Measurements from ENCODE around the gene SAG. TPM values are rescaled to one million over a fixed set of nuclear protein-coding genes. Genes with fewer than 3 reads are reported as not detected.

The SAG gene
- total and polyA plus RNA-seq, 2 of the 13 experiments (the other 11 are each of a cell fraction or from before 2014, with no cell fraction given) = not detected

DNA sequence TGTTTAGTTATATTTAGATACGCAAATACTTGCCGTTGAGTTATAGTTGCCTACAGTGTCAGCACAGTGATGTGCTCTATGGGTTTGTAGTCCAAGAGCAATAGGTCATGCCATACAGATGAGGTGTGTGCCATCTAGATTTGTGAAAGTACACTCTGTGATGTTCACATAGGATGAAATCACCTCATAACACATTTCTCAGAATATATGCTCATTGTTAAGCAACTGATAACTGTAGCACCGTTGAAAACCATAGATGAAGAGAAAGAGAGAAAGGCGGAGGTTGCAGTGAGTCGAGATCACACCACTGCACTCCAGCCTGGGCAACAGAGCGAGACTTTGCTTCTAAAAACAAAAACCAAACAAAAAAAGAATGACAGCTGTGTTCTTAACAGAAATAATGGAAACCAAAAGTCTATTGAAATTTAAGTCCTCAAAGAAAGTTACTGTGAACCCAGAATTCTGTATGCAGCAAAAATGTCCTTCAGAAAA is 56.2 kb downstream of the SAG start:
- CTCF ChIA-PET (ENCODE audit: low intra/inter-chr PET ratio, low total read pairs) = no interaction called here
- Histone ChIP-seq H3K9ac (ENCODE audit: insufficient read depth, low read depth, low read length) (no peak overlapping the region), H3K27me3 (ENCODE audit: control insufficient read depth in 1 of 2, insufficient read depth in 2 of 2, low read length in 2 of 2) (no peaks in the 10 kb centered on the region), H3K9me3 (ENCODE audit: low read length) (peaks cover 4% of the 10 kb centered on the region; the same call in 1 of the 2 replicates), H4K20me1 (ENCODE audit: insufficient read depth, low read length) (no peaks in the 10 kb centered on the region; the same call in 1 of the 2 replicates), H3K4me1 (ENCODE audit: insufficient read depth, low read length) (peaks cover 30% of the 10 kb centered on the region), H3K79me2 (ENCODE audit: insufficient read depth, low read length) (peaks cover 55% of the 10 kb centered on the region), H2AFZ (ENCODE audit: low read length) (no peak overlapping the region), H3K36me3 (replicated peaks in 1 of 2; ENCODE audit: control insufficient read depth in 1 of 2, insufficient read depth in 2 of 2, low read length in 2 of 2) (peaks cover 2 to 7% of the 10 kb centered on the region in 2 experiments; a peak in 4 of 5 replicates), H3K27ac (ENCODE audit: extremely low read length, insufficient read depth, low read length) (no peak overlapping the region), H3K4me2 (ENCODE audit: low read depth, low read length) (no peak overlapping the region), H3K4me3 (replicated peaks in 1 of 3; ENCODE audit: insufficient read depth in 1 of 3, low read depth in 2 of 3, low read length in 3 of 3) (no peak overlapping the region)
- POLR2A ChIA-PET = no interaction called here
- WGBS (ENCODE audit: low lambda C conversion rate) = 93% methylated on average over 6 of the region's 6 CpGs
- peak; percentile 48; the same call in 1 of the 2 replicates for TF ChIP-seq ZNF317 (CRISPR knock-in tag; IDR thresholded peaks at IDR 0.05)
- no peak for TF ChIP-seq ARHGAP35 (CRISPR knock-in tag; IDR thresholded peaks at IDR 0.05; ENCODE audit: borderline replicate concordance)
- BruUV-seq (replicated peaks) = no TSS peak
- intact Hi-C loops (cut with micrococcal nuclease; ENCODE audit: unreplicated experiment) = no loop called here
- ATAC-seq = no peak
- DNase-seq (ENCODE audit: low spot score) = no peak
- in situ Hi-C loops (cut with HindIII; ENCODE audit: extremely low pct_ligation_motif_present, low pct_unique_long_range_greater_than_20kb) = no loop called here
- no peak for FAIRE-seq

DNA sequence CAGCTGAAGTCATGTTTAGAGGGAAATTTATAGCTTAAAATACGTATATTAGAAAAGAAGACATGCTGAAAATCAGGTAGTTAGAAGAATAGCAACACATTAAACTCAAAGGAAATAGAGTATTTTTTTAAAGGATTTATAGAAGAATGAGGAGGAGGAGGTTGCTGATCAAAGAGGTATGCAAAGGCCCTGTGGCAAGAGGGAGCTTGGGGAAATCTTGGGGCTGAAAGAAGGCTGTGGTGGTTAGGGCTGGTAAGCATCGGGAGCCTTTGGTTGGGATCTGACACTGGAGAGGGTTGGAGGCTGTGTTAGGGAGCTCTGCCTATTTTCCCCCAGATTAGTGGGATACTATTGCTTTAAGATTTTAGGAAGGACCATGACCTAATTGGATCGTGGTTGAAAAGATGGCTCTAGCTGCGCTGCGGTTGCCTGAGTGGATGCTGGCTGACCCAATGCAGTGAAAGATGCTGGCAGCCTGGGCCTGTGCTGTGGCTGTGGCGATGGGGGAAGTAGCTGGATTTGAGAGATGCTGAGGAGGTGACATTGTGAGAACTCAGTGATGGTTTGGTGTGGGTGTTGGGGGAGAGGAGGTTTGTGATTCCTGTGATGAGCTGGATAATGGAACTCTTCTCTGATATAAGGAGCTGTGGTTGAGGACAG is 58.4 kb downstream of the SAG start:
- Histone ChIP-seq H3K9ac (ENCODE audit: insufficient read depth, low read depth, low read length) (no peak overlapping the region), H3K79me2 (ENCODE audit: insufficient read depth, low read length) (peaks cover 37% of the 10 kb centered on the region), H4K20me1 (ENCODE audit: insufficient read depth, low read length) (no peaks in the 10 kb centered on the region), H3K4me2 (ENCODE audit: low read depth, low read length) (no peak overlapping the region), H3K4me1 (ENCODE audit: insufficient read depth, low read length) (peaks cover 22% of the 10 kb centered on the region), H3K36me3 (replicated peaks in 1 of 2; ENCODE audit: control insufficient read depth in 1 of 2, insufficient read depth in 2 of 2, low read length in 2 of 2) (peaks cover 2 to 7% of the 10 kb centered on the region in 2 experiments; a peak in 4 of 5 replicates), H3K4me3 (replicated peaks in 1 of 3; ENCODE audit: insufficient read depth in 1 of 3, low read depth in 2 of 3, low read length in 3 of 3) (no peak overlapping the region), H3K27ac (ENCODE audit: extremely low read length, insufficient read depth, low read length) (no peak overlapping the region), H3K27me3 (ENCODE audit: control insufficient read depth in 1 of 2, insufficient read depth in 2 of 2, low read length in 2 of 2) (no peaks in the 10 kb centered on the region), H2AFZ (ENCODE audit: low read length) (no peak overlapping the region), H3K9me3 (ENCODE audit: low read length) (peaks cover 4% of the 10 kb centered on the region; the same call in 1 of the 2 replicates)
- ChIA-PET POLR2A (interaction anchor here (0.7 kb wide), 1 partner anchor 11 kb away, joined by 3 read pairs; no protein-coding TSS in a partner anchor), CTCF (ENCODE audit: low intra/inter-chr PET ratio, low total read pairs) (no interaction called here)
- WGBS (ENCODE audit: low lambda C conversion rate) = 95% methylated on average over 6 of the region's 6 CpGs
- intact Hi-C loops (cut with micrococcal nuclease; ENCODE audit: unreplicated experiment) (no loop called here), in situ Hi-C loops (cut with HindIII; ENCODE audit: extremely low pct_ligation_motif_present, low pct_unique_long_range_greater_than_20kb) (no loop called here)
- DNase-seq (ENCODE audit: low spot score) (no peak), ATAC-seq (no peak), FAIRE-seq (no peak)
- no TSS peak for BruUV-seq (replicated peaks)
- TF ChIP-seq HDAC1 (CRISPR knock-in tag; IDR thresholded peaks at IDR 0.05) (no peak), GATAD1 (CRISPR knock-in tag; IDR thresholded peaks at IDR 0.05) (no peak), ZNF557 (CRISPR knock-in tag; IDR thresholded peaks at IDR 0.05) (no peak), POGZ (CRISPR knock-in tag; IDR thresholded peaks at IDR 0.05) (no peak), ZNF780A (CRISPR knock-in tag; IDR thresholded peaks at IDR 0.05) (no peak)
- TF ChIP-seq, protein P1, sequence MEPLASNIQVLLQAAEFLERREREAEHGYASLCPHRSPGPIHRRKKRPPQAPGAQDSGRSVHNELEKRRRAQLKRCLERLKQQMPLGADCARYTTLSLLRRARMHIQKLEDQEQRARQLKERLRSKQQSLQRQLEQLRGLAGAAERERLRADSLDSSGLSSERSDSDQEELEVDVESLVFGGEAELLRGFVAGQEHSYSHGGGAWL (CRISPR knock-in tag; IDR thresholded peaks at IDR 0.05) = no peak
- TF ChIP-seq, protein P2, sequence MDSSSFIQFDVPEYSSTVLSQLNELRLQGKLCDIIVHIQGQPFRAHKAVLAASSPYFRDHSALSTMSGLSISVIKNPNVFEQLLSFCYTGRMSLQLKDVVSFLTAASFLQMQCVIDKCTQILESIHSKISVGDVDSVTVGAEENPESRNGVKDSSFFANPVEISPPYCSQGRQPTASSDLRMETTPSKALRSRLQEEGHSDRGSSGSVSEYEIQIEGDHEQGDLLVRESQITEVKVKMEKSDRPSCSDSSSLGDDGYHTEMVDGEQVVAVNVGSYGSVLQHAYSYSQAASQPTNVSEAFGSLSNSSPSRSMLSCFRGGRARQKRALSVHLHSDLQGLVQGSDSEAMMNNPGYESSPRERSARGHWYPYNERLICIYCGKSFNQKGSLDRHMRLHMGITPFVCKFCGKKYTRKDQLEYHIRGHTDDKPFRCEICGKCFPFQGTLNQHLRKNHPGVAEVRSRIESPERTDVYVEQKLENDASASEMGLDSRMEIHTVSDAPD (CRISPR knock-in tag; IDR thresholded peaks at IDR 0.05) = no peak
